RPMI8226 (cell line): ENCODE results near the gene SERINC3.

Experiments used
- DNase-seq: peaks from one replicate; pipeline ENCODE4 v3.0.0-alpha.2; 2015

Gene SERINC3

GRCh38 chr20:44532259-44532980 lies 10.6 kb upstream of the SERINC3 start:
- DNase-seq = no peak

GRCh38 chr20:44528309-44528708 lies 6.4 kb upstream of the SERINC3 start:
- no peak for DNase-seq

- DNase-seq = no peak
Measured at GRCh38 chr20:44527716-44528199, 5.9 kb upstream of the SERINC3 start.

- no peak for DNase-seq
Measured at GRCh38 chr20:44526129-44526528, 4.3 kb upstream of the SERINC3 start.

GRCh38 chr20:44523746-44524145 lies 1.9 kb upstream of the SERINC3 start:
- no peak for DNase-seq

- DNase-seq = no peak
Measured at GRCh38 chr20:44522841-44523240, 971 bp upstream of the SERINC3 start.

- no peak for DNase-seq
Measured at GRCh38 chr20:44520881-44521280, 989 bp downstream of the SERINC3 start.

GRCh38 chr20:44518248-44518647 lies 3.6 kb downstream of the SERINC3 start:
- no peak for DNase-seq

GRCh38 chr20:44517454-44517853 lies 4.4 kb downstream of the SERINC3 start:
- no peak for DNase-seq

- no peak for DNase-seq
Measured at GRCh38 chr20:44516491-44516890, 5.4 kb downstream of the SERINC3 start.

- no peak for DNase-seq
Measured at GRCh38 chr20:44513871-44514270, 8.0 kb downstream of the SERINC3 start.

GRCh38 chr20:44509762-44510161 lies 12.1 kb downstream of the SERINC3 start:
- DNase-seq = no peak

- DNase-seq = no peak
Measured at GRCh38 chr20:44504402-44505307, 17.2 kb downstream of the SERINC3 start.

- no peak for DNase-seq
Measured at GRCh38 chr20:44502968-44503367, 18.9 kb downstream of the SERINC3 start.

GRCh38 chr20:44501448-44501847 lies 20.4 kb downstream of the SERINC3 start:
- no peak for DNase-seq

- no peak for DNase-seq
Measured at GRCh38 chr20:44500221-44500620, 21.6 kb downstream of the SERINC3 start.

GRCh38 chr20:44497761-44498160 lies 24.1 kb downstream of the SERINC3 start:
- no peak for DNase-seq

- DNase-seq = no peak
Measured at GRCh38 chr20:44496976-44497375, 24.9 kb downstream of the SERINC3 start.

- no peak for DNase-seq
Measured at GRCh38 chr20:44495802-44496481, 25.9 kb downstream of the SERINC3 start.

- DNase-seq = no peak
Measured at GRCh38 chr20:44495257-44495656, 26.6 kb downstream of the SERINC3 start.

- no peak for DNase-seq
Measured at GRCh38 chr20:44494681-44495080, 27.2 kb downstream of the SERINC3 start.

- no peak for DNase-seq
Measured at GRCh38 chr20:44494266-44494665, 27.6 kb downstream of the SERINC3 start.

- DNase-seq = no peak
Measured at GRCh38 chr20:44491635-44492395, 30.1 kb downstream of the SERINC3 start.
